Stimulated activated CD4-positive, alpha-beta T cell treated with anti-CD3 and anti-CD28 coated beads, Interleukin-1b, Interleukin-23, amount 100 ng/mL, for 4 hours (primary cell): Measurements from ENCODE around the gene ALG2.

Experiments
- DNase-seq, 2 donors: peaks; one replicate each; pipeline ENCODE4 v3.0.0-alpha.2; 2020; ENCODE audit warnings: low read depth in 2 of 2

The ALG2 gene

GRCh38 chr9:99192786-99193465 is 28.8 kb downstream of the ALG2 start:
- no peak for DNase-seq

GRCh38 chr9:99190597-99191283 is 31.0 kb downstream of the ALG2 start:
- no peak for DNase-seq

GRCh38 chr9:99189887-99190596 is 31.7 kb downstream of the ALG2 start:
- no peak for DNase-seq

DNA sequence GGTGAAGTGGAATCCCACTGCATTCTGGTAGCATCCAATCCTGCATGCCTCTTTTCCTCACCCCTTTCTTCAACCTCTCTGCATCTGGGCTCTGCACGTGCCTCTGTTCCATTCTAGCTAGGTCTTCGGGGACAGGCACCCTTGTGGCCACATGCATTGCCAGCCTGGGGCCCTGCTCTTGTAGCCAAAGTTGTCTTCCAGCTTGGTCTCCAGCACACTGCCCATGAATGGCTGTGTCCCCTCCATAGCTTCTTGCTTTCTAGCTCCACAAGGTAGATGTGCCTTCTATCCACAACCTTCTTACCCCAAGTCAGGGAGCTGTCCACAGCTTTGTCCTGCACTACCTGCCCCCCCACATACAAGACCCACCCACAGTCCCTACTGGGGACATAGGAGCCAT is 32.6 kb downstream of the ALG2 start:
- no peak for DNase-seq

GRCh38 chr9:99187311-99187710 is 34.4 kb downstream of the ALG2 start:
- no peak for DNase-seq

- DNase-seq, result no peak
Observed at GRCh38 chr9:99185934-99186333, 35.8 kb downstream of the ALG2 start.

- DNase-seq, result no peak
Observed at GRCh38 chr9:99185348-99185632, 36.5 kb downstream of the ALG2 start.

DNA sequence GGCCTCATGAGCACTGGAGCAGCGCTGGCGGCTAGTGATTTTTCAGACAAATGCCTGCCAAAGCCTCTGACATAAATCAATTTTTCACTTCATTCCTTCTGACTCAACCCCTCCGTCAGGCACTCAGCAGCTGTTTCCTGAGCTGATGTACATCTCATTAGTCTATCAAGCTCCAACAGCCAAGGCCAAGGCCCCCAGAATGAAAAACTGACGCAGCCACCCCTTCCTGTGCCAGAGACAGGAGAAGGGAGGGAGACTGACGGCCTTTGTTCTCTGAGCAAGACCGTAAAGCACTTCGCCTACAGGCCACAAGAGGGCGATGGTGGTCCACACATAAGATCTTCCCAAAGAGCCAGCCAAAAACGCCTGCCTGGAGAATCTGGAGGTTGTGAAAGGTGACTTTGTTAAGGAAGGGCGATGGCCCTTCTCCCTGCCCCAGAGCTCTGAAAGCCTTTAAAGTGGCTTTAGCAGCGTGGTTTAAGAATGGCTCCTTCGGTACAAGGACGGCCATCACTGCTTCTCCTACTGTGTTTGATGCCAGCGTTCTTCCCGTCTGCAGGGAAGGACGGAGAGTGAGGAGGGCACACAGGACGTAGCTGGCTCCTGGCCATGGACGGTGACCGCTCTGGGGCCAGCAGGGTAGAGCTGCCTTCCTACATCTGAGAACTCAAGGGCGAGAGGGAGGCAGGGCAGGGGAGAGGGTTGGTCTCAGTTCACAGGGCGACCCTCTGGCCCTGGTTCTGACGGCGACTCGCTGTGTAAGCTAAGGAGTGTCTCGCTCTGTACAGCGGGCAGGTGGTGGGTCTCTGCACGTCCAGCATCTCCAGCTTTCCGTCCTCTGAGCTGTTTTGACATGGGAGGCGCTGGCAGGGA is 37.0 kb downstream of the ALG2 start:
- DNase-seq, result peak; percentile 58 to 63

DNA sequence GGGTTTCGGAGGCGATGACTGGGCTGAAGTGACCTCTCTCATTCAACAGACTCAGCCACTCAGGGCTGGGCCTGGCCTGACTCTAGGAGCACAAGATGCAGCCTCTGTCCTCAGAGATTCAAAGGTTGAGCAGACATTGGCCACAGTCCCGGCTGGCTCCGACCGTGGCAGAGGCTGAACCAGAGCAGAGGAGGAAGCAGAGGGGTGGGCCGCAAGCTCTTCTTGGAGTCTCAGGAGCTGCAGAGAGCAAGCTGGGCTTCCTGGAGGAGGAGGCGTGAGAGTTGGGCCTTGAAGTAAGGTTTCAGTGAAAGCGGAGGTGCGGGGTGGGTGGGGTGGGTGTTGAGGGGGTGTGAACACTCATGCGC is 37.6 kb downstream of the ALG2 start:
- no peak for DNase-seq

- DNase-seq, result no peak
Observed at GRCh38 chr9:99183616-99184015, 38.1 kb downstream of the ALG2 start.

DNA sequence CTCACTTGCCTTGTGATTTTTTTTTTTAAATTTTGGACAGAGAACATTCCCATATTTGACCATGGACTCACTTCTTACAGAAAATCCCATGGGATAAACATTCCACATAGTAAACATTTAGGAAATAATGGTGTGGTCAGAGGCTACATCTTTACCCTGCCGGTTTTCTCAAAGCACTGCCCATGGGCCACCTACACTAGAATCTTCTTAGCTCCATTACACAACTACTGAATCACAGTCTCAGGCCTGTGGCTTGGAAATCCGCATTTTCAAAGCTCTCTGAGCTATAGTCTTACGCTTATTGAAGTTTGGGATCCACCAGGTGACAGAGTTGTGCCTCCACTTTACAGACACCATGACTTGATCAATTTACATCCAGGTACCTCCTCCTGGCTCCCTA is 39.4 kb downstream of the ALG2 start:
- DNase-seq, result no peak

DNA sequence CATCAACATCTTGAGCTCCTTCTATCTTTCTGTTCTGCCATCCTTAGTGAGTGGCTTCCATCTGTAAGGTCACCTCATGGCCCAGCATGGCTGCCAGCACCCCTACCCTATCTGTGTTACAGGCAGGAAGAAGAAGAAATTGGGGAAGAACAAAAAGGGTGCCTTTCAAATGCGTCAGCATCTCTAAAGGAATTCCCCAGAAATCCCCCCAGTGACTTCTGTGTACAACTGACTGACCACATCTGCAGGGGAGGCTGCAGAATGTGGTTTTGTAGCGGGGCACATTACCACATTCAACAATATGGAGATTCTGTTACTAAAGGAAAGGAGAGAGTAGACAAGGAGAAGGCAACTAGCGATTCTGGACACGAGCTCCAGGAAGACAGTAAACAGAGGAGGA is 40.1 kb downstream of the ALG2 start:
- DNase-seq, result no peak

DNA sequence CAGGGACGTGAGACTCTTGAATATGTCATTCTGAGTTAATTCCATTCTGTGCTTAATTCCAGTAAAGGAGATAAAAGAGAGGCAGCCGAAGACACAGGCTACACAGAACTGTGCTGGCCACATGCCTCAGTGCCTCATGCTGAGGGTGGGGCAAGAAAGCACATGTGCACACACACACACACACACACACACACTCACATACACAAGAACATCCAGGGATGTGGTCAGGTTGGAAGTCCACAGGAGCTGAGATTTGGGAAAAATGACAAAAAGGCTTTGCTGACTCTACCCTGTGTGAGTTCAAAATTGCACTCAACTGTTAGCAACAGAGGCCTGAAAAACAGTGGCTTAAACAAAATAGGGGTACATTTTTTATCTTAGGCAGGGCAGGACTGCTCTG is 40.5 kb downstream of the ALG2 start:
- DNase-seq, result no peak

DNA sequence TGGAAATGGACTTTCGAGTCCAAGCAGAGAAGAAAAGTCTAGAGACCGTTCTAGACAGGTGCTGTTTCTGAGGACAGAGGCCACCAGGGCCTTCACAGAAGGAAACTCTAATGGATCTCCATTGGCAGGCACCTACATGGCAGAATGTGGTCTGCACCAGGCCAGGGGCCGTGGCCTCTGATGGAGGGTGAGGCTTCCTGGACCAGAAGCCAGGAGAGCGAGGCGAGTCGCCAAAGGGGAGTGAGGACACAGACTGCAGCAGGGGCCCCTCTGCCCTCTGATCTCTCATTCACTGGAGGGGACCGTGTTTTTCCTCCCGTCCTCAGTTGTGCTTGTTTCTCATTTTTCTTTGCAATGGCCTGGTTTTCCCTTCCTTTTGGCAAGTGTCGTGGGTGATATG is 41.1 kb downstream of the ALG2 start:
- DNase-seq, result no peak

- no peak for DNase-seq
Observed at GRCh38 chr9:99180199-99180598, 41.5 kb downstream of the ALG2 start.

DNA sequence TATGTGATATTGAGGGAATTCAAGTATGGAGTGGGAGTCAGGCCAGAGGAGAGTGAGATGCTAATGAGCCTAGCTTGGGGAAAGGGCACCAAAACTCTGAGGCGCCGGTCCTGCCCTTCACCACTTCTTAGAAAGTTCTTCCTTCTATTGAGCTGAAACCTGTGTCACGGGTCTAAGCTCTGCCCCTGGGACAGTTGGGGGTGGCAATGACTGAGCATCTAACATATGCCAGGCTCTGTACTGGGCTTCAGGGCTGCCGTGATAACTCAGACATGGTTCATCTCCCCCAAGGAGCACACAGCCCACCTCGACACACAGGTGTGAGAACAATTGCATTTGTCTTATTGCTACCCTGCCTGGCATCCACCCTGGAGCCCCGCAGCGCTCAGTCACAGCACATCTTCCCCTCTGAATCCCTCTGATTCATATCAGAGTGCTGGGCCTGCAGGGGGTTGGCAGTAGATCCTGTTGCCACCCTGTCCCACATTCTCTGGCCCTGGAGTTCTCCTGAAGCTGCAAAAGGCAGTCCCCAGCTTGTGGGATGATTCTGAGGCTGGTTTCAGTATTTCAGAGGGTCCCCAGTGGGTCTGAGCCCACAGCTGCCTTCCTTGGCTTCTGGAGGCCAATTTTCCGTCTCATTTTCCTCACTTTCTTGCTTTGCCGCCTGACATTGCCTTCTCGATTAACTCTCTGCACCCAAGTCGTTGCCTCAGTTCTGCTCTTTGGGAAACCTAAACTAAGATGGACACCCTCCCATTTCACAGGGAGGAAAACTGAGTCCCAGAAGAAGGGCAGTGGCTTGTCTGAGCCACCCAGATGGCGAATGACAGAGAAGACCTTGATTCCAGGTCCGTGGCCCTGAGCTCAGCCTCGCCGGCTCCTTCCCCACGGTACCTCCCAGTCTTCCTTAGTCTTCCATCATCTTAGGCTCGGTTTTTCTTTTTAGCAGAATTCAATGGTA is 42.5 kb downstream of the ALG2 start:
- DNase-seq, result no peak

DNA sequence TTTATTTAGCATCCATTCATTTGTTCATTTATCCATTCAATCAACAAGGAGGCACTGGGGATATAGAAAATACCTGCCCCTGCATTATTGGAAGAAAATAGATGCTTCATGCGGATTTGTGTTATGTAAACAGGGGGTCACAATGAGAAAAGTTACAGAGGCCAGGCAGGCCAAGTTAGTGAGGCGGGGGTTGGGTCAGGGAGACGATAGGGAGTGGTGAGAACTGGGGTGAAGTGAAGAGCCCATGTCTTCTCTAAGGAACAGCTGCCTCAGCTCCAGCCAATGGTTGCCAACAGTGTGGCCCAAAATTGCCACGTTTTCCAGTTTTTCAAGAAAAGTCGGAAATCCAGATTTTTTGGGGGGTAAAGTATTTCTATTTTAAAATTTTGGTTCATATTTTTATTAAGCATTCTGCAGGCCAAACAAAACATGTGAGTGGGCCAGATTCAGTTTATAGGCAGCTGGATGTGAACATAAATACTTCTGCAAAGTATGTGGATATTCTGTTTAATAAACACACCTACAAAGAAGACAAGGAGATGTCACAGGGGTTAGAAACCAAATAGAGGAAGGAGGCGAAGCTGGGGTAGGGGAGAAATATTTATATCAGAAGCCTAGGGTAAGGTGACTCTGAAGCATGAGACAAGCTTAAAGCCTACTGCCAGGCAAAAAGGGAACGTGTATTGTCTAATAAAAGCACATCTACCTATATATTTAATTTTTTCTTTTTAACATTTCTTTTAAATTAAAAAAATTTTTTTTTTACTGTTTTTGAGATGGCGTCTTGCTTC is 44.0 kb downstream of the ALG2 start:
- no peak for DNase-seq

DNA sequence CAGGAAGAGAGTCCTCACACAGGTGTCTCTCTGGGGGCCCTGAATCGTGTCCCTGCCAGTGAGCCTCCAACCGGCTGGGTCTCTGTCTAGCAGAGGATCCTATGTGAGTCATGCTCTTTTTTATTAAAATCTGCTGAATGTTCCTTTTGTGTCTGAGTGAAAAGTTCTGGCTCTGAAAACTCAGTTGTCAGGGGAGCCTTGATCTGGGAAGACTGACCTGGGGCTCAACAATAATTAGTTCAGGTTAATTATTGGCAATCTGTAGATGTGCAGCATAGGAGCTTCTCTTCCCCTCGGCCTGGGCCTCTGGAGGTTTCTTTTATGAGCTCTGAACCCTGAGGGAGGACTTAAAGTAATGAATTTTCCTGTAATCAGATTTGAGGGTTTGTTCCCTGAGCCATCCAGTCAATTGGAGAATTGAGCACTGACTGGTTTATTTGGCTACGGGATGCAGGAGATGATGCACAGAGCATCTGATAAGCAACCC is 45.2 kb downstream of the ALG2 start:
- DNase-seq, result no peak

GRCh38 chr9:99173570-99174504 is 47.9 kb downstream of the ALG2 start:
- no peak for DNase-seq
